MM.1S (cell line): ENCODE measurements around the gene IL13RA2.

Experiments
- CTCF ChIP-seq: fragments of 300-600 bp; sonication (generic); IDR thresholded peaks from 2 replicates; pipeline ENCODE4 v1.5.1; 2016; ENCODE audit warnings: antibody characterized with exemption, low read length, mixed read lengths
- EZH2 ChIP-seq: fragments of 300-600 bp; sonication (generic); optimal IDR thresholded peaks from 2 replicates; pipeline ENCODE3; 2017; ENCODE audit warnings: low read depth, mild to moderate bottlenecking, antibody characterized with exemption, low read length, mixed read lengths
- EZH2phosphoT487 ChIP-seq: fragments of 300-600 bp; sonication (generic); IDR thresholded peaks from 2 replicates; pipeline ENCODE4 v1.6.1; 2018; ENCODE audit warnings: antibody characterized with exemption, low read length

GRCh38 chrX:115065304-115065703 is 47.9 kb upstream of the IL13RA2 start:
- TF ChIP-seq CTCF (no peak), EZH2 (no peak), EZH2phosphoT487 (no peak)
